ENCODE data around the gene EEA1. TPM values are rescaled to one million over a fixed set of nuclear protein-coding genes. Genes with fewer than 3 reads are reported as not detected.

EEA1 gene
- total RNA-seq, 1 donor from 2014 or later: 31.1 TPM

- no peaks in the 10 kb centered on the region for H3K9me3 Mint-ChIP-seq (ENCODE audit: unreplicated experiment)
Measured at GRCh38 chr12:92915365-92915764, 13.7 kb downstream of the EEA1 start.

GRCh38 chr12:92914170-92914569, 14.9 kb downstream of the EEA1 start:
- TF ChIP-seq CTCF (IDR thresholded peaks at IDR 0.05): no peak
- Mint-ChIP-seq H3K36me3 (ENCODE audit: unreplicated experiment) (peaks cover 3% of the 10 kb centered on the region), H3K9me3 (ENCODE audit: unreplicated experiment) (no peaks in the 10 kb centered on the region), H3K27ac (ENCODE audit: unreplicated experiment) (no peak overlapping the region), H3K4me3 (ENCODE audit: unreplicated experiment) (no peak overlapping the region), H3K27me3 (ENCODE audit: unreplicated experiment) (no peaks in the 10 kb centered on the region), H3K4me1 (ENCODE audit: unreplicated experiment) (peaks cover 7% of the 10 kb centered on the region)
- no peak for DNase-seq (ENCODE audit: extremely low spot score, unreplicated experiment)

More at GRCh38 chr12:92915365-92915764, 13.7 kb downstream of the EEA1 start:
- no peak for TF ChIP-seq CTCF (IDR thresholded peaks at IDR 0.05)
- H3K4me3 Mint-ChIP-seq (ENCODE audit: unreplicated experiment): no peak overlapping the region
- H3K4me1 Mint-ChIP-seq (ENCODE audit: unreplicated experiment): peaks cover 7% of the 10 kb centered on the region
- H3K27ac Mint-ChIP-seq (ENCODE audit: unreplicated experiment): no peak overlapping the region
- no peak for DNase-seq (ENCODE audit: extremely low spot score, unreplicated experiment)
- H3K36me3 Mint-ChIP-seq (ENCODE audit: unreplicated experiment): peaks cover 3% of the 10 kb centered on the region
- H3K27me3 Mint-ChIP-seq (ENCODE audit: unreplicated experiment): no peaks in the 10 kb centered on the region

GRCh38 chr12:92912672-92913071, 16.4 kb downstream of the EEA1 start:
- Mint-ChIP-seq H3K4me3 (ENCODE audit: unreplicated experiment) (no peak overlapping the region), H3K27ac (ENCODE audit: unreplicated experiment) (no peak overlapping the region), H3K36me3 (ENCODE audit: unreplicated experiment) (peaks cover 3% of the 10 kb centered on the region)

GRCh38 chr12:92912052-92912451, 17.0 kb downstream of the EEA1 start:
- Mint-ChIP-seq H3K9me3 (ENCODE audit: unreplicated experiment) (no peaks in the 10 kb centered on the region), H3K27me3 (ENCODE audit: unreplicated experiment) (no peaks in the 10 kb centered on the region), H3K4me1 (ENCODE audit: unreplicated experiment) (peaks cover 9% of the 10 kb centered on the region), H3K36me3 (ENCODE audit: unreplicated experiment) (peaks cover 3% of the 10 kb centered on the region), H3K4me3 (ENCODE audit: unreplicated experiment) (no peak overlapping the region), H3K27ac (ENCODE audit: unreplicated experiment) (no peak overlapping the region)
- TF ChIP-seq CTCF (IDR thresholded peaks at IDR 0.05): no peak
- DNase-seq (ENCODE audit: extremely low spot score, unreplicated experiment): no peak

More at GRCh38 chr12:92912672-92913071, 16.4 kb downstream of the EEA1 start:
- peaks cover 7% of the 10 kb centered on the region for H3K4me1 Mint-ChIP-seq (ENCODE audit: unreplicated experiment)
- DNase-seq (ENCODE audit: extremely low spot score, unreplicated experiment): no peak
- no peak for TF ChIP-seq CTCF (IDR thresholded peaks at IDR 0.05)
- H3K9me3 Mint-ChIP-seq (ENCODE audit: unreplicated experiment): no peaks in the 10 kb centered on the region
- H3K27me3 Mint-ChIP-seq (ENCODE audit: unreplicated experiment): no peaks in the 10 kb centered on the region

- Mint-ChIP-seq H3K4me3 (ENCODE audit: unreplicated experiment) (no peak overlapping the region), H3K4me1 (ENCODE audit: unreplicated experiment) (peaks cover 9% of the 10 kb centered on the region), H3K27me3 (ENCODE audit: unreplicated experiment) (no peaks in the 10 kb centered on the region), H3K27ac (ENCODE audit: unreplicated experiment) (no peak overlapping the region), H3K36me3 (ENCODE audit: unreplicated experiment) (peaks cover 3% of the 10 kb centered on the region), H3K9me3 (ENCODE audit: unreplicated experiment) (no peaks in the 10 kb centered on the region)
- TF ChIP-seq CTCF (IDR thresholded peaks at IDR 0.05): no peak
- DNase-seq (ENCODE audit: extremely low spot score, unreplicated experiment): no peak
Measured at GRCh38 chr12:92911339-92911738, 17.8 kb downstream of the EEA1 start.
